DMS153 (cell line): ENCODE data around the gene FGF9.

Source experiments
- DNase-seq: peaks from one replicate; lab custom pipeline; 2025; lab: John Stamatoyannopoulos, UW

Gene FGF9

GRCh38 chr13:21674490-21675009 lies 3.7 kb downstream of the FGF9 start:
- DNase-seq, result peak; percentile 33

DNA sequence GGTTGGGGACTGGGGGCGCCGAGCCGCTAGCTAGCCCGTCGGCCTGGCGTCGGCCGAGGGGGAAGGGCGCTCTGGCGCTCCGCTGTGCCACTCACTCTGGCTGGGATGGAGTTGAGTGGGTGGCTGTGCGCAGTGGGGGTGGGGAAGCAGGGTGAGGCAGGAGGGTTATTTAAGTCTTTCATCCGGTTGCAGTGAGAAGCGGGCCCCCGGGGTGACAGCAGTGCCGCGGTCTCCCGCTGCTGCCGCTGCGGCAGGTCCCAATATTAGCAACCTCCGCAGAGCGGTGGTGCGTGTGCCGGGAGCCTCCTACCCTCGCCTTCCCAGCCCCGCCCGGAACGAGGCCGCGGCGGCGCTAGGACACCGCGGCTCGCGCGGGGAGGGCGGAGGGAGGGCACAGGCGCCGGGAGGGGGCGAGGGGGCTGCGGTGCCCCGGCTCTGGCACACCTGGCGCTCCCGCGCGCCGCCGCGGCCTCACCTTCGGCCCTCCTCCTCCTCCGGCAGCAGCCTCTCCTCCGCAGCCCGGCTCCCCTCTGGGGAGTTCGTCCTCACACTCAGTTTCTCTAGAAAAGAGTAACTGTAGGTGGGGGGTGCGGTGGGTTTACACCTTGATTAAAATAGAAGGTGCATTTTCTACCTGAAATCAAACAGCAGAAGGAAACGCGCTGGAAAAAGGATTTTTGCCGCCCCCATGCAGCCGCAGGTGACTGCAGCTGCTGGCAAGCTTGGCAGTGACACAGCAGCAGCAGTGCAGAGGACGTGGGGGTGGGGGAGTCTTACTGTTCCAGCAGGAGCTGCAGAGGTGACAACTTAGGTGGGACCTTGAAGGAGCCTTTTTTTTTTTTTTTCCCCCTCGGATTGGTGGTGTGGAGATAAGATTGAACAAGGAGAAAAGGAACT lies 4.5 kb downstream of the FGF9 start:
- peak; percentile 75 for DNase-seq

GRCh38 chr13:21676611-21677021 lies 5.7 kb downstream of the FGF9 start:
- peak; percentile 58 for DNase-seq

DNA sequence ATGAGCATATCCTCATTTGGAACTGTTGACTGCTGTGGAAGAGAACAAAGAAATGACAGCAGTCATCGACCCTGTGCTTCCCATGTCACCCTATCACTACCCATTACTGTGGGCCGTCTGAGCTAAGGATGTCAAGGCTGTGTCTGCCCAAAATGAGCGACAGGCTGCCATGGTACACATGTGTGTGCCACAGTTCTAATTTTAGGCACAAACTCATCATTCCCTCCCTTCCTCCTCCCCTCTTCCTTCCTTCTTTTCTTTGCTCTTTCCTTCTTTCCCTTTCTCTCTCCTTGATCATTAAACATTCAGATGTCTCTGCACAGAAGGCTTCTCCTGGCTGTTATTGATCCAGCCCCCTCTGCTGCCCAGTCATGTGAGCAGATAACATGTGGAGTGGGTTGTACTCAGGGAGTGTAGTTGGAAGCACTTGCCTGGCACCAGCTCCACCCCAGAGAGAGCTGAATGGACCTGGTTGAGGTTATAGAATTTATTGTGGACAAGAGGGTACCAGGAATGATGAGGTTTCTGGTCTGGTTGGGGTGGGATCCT lies 6.3 kb downstream of the FGF9 start:
- DNase-seq, result no peak

- DNase-seq, result no peak
Measured at GRCh38 chr13:21683034-21683733, 12.3 kb downstream of the FGF9 start.

DNA sequence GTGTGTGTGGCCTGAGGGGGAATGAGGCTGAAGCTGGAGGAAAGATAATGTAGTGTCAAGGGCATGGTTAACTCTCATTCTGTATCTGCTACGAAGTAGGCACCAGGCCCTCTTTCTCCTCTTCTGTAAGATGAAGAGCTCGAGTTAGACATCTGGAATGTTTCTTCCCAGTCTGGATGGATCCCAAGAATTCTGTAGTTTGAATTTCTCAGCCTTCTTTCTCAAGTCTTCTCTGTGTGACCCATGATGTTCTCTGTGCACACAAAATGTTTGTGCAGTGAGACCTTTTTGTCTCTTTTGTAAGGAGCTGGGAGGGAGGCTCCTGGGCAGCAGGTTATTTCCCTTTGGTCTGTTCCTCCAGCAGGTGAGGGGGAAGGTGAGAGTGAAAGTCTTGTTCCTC lies 13.7 kb downstream of the FGF9 start:
- no peak for DNase-seq

GRCh38 chr13:21685485-21686064 lies 14.7 kb downstream of the FGF9 start:
- DNase-seq, result no peak

- no peak for DNase-seq
Measured at GRCh38 chr13:21686751-21687391, 16.0 kb downstream of the FGF9 start.

DNA sequence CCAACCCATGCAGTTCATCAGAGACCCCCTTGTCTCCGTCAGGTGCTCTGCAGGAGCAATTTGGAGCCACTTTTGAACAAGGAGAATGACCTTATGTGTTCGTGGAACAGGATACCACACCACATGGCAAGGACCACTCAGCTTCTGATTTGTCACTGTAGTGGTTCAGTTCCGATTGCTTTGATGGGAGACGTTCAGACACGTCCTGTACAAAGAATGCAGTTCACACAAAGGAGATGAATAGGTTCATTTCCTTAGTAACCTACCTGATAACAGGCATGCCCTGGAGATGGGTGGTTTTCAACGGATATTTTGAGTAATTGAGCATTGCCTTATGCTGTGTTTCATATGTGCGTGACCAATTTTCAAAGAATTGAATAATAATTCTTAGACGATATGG lies 17.2 kb downstream of the FGF9 start:
- DNase-seq, result peak; percentile 30

DNA sequence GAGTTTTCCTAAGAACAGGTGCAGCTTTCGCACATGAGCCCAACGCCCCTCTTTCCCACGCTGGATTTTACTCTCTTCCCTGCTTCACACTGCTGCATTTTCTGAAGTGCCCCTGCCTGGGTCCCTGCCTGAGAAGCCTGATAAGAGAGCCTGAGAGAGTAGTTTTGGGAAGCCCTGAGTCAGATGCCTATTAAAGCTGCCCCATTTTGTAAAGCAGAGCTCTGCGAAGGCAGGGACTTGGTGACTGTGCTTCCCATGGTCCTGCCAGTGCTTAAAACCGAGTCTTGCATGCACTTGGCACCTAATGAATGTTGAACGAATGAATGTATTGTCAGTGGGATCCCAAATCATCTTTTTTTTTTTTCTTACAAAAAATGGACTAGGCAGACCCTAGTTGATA lies 18.2 kb downstream of the FGF9 start:
- DNase-seq, result no peak

GRCh38 chr13:21690955-21691354 lies 20.1 kb downstream of the FGF9 start:
- no peak for DNase-seq

DNA sequence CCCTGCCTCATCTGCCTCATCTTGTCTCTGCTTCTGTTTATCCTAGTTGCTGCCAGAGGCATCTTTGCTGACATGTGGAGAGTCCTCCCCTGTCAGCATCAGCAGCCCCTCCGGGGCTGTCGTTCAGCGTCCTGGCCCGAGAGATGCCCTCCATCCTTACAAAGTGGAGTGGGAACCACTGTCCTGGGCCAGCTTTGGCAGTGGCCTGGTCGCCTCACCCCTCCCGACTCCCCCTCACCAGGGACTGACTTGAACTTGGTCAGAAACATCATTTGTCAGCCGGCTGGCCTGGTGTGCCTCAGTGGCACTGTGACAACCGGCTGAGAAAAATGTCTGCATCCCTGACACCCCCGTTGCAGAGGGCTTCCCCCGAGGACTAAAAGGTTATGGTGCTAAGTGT lies 20.6 kb downstream of the FGF9 start:
- DNase-seq, result no peak

GRCh38 chr13:21691928-21692327 lies 21.1 kb downstream of the FGF9 start:
- DNase-seq, result no peak

GRCh38 chr13:21694831-21695230 lies 24.0 kb downstream of the FGF9 start:
- no peak for DNase-seq

- no peak for DNase-seq
Measured at GRCh38 chr13:21695546-21695945, 24.7 kb downstream of the FGF9 start.

DNA sequence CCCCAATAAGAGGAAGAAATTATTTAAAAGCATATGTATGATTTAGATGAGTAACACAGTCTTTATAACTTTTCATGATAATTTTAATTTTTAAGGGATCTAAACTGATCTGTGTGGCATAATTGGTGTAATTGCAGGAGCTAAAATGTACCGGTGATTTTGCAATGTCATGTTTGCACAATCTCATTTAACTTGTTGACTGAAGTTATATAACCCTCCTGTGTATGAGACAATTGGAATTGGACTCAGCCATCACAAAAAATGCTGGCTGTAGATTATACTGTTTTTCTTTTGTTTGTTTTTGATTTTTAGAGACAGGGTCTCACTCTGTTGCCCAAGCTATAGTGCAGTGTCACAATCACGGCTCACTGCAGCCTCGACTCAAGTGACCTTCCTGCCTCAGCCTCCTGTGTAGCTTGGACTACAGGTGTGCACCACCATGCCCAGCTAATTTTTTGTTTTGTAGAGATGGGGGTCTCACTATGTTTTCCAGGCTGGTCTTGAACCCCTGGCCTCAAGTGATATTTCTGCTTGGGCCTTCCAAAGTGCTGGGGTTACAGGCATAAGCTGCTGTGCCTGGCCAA lies 26.1 kb downstream of the FGF9 start:
- DNase-seq, result no peak

DNA sequence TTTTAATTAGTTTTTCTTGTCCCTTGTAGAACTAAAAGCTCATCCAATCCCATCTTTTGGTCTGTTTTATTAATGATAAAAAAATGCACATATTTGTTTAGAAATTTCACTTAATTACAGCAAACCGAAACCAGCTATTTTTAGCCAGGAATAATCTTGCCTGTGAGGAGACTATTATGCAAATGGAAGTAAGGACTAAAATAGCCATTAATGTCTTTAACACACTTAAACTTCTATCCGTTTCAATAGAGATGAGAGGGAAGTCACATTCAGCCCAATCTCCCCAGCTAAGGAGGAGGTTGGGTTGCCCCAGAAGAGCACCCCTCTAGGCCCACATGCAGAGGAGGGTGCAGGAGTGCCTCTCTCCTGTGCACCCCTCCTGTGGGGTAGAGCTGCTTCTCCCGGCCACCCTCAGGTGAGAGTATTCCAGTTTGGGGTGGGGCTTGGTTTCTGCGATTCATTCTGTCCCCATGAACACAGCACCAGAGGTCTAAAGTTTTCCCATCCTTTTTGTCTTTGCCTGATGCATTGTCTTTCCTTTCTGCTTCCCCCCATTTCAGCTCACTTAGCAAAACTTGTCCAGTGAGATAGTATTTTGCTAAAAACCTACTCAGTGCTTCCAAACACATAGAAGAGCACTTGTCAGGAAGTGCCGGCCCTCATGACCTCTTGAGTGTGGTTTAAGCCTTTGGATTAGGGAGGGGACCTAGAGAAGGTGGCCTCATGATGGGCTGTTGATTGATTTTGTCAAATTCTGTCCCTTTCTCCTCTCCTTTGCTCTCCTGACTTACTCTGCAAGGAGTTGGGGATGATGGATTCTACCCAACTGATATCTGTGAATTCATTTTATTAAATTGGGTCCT lies 28.2 kb downstream of the FGF9 start:
- no peak for DNase-seq

- DNase-seq, result no peak
Measured at GRCh38 chr13:21701460-21701859, 30.6 kb downstream of the FGF9 start.

- peak; percentile 58 for DNase-seq
Measured at GRCh38 chr13:21703846-21704245, 33.0 kb downstream of the FGF9 start.

DNA sequence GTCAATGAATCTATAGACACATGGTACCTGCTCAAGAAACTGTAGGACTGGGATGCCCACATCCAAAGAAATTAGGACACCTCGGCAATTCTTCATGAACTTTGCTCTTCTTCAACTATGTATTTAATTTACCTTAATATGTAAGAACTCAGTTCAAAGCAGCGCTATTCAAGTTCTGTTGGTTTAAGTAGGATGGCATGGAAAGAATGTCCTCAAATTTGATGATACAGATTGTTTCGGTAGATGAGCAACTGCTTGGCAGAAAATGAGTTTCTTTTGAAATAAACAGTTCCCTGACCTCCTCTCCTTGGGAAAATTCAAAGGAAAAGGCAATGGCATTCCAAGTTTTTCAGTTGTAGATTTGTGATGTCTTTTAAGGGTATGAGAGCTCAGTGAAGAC lies 36.7 kb downstream of the FGF9 start:
- no peak for DNase-seq

DNA sequence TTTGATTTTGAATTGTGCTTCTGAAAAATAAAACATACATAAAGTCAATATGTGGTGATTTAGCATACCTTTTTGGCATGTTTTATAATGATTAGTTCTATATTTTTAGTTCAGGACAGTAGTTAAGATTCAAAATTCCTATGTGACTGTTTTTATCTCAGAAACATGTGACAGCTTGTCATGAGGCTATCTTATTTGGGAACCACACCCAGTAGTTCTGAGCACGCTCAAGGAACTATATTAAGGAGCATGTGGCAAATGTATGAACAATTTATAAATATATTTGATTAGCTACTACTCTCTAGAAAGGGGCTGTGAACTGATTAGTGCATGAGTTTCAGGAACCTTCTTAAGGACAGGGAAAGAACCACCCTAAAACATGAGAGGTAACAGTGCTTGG lies 38.8 kb downstream of the FGF9 start:
- DNase-seq, result no peak
